Sciatic nerve (tissue), 2 donors: ENCODE data around the gene NFAT5. TPM values are rescaled to one million over a fixed set of nuclear protein-coding genes. Genes with fewer than 3 reads are reported as not detected.
"Not testable (repeated sequence)": the region's sequence is repeated elsewhere in the genome, so short reads cannot be mapped to it uniquely, and the experiment has no call there.

Experiments
- ATAC-seq: fragments of 200-7000 bp; cut with Tn5 transposase; one replicate; pipeline ENCODE4 v1.9.1; 2020; ENCODE audit warnings: mild to moderate bottlenecking, moderate library complexity
- DNase-seq: peaks from one replicate; pipeline ENCODE4 v3.0.0-alpha.2; 2020; ENCODE audit warnings: low spot score
- intact Hi-C: fragments of 100-400 bp; cut with DNase I; formaldehyde crosslinking; loops from one replicate; pipeline ENCODE4 v1.14.2; 2022
- total RNA-seq: library from RNA; stranded (reverse); fragmentation: NEBNext Ultra II Directional; extraction: Animal tissue kit (Norgen Biotek cat#: 25700); gene quantifications from one replicate; pipeline ENCODE4 v1.2.1, GENCODE V29; 2021
- donor health status: DM: no; HTN: no; CAD: no.
- donor health status: DM: no; HTN: no; CAD: no.

The NFAT5 gene
- total RNA-seq, 1 donor from 2014 or later = 87.0 TPM

- no peak for DNase-seq
- intact Hi-C loops = no loop called here
- ATAC-seq = no peak
These were observed 155.2 kb downstream of the NFAT5 start for GRCh38 chr16:69720822-69721430.

- DNase-seq (no peak), ATAC-seq (no peak)
- intact Hi-C loops = no loop called here
These were observed 155.7 kb downstream of the NFAT5 start for GRCh38 chr16:69721441-69721957.

GRCh38 chr16:69724414-69724873, 158.7 kb downstream of the NFAT5 start:
- no peak for ATAC-seq
- no peak for DNase-seq
- intact Hi-C loops = no loop called here

- intact Hi-C loops = no loop called here
- no peak for DNase-seq
These were observed 159.3 kb downstream of the NFAT5 start for GRCh38 chr16:69724981-69725479.

GRCh38 chr16:69725480-69726312, 159.9 kb downstream of the NFAT5 start:
- intact Hi-C loops = no loop called here
- no peak for DNase-seq
- no peak for ATAC-seq

More at GRCh38 chr16:69724981-69725479, 159.3 kb downstream of the NFAT5 start:
- ATAC-seq = peak; percentile 11

- peak; percentile 98 for ATAC-seq
- DNase-seq = peak; percentile 93
- intact Hi-C loops = no loop called here
These were observed 160.7 kb downstream of the NFAT5 start, which contains the start of gene NQO1 for GRCh38 chr16:69726313-69727060. Gene NQO1 (minus strand): TSS chr16:69726560. CDS start chr16:69726439, 121 bp downstream.

- DNase-seq = peak; percentile 66
- intact Hi-C loops = no loop called here
- no peak for ATAC-seq
These were observed 162.1 kb downstream of the NFAT5 start for GRCh38 chr16:69727916-69728270.

GRCh38 chr16:69729030-69729429, 163.3 kb downstream of the NFAT5 start:
- intact Hi-C loops, ATAC-seq, DNase-seq: not testable (repeated sequence)

- intact Hi-C loops, ATAC-seq, DNase-seq: not testable (repeated sequence)
These were observed 165.5 kb downstream of the NFAT5 start for GRCh38 chr16:69731280-69731679.

- no peak for ATAC-seq
- DNase-seq = no peak
- intact Hi-C loops = no loop called here
These were observed 166.3 kb downstream of the NFAT5 start for GRCh38 chr16:69732101-69732500.

GRCh38 chr16:69741519-69741918, 175.8 kb downstream of the NFAT5 start:
- intact Hi-C loops = no loop called here
- DNase-seq (no peak), ATAC-seq (peak; percentile 50)

GRCh38 chr16:69741951-69742904, 176.5 kb downstream of the NFAT5 start:
- peak; percentile 89 for DNase-seq
- ATAC-seq = peak; percentile 79
- intact Hi-C loops = no loop called here

GRCh38 chr16:69744363-69745231, 178.8 kb downstream of the NFAT5 start:
- intact Hi-C loops = loop anchor here (2.0 kb wide), 1 partner anchor 34 kb away; no protein-coding TSS in a partner anchor
- DNase-seq = no peak
- no peak for ATAC-seq

- intact Hi-C loops = loop anchor here (2.0 kb wide), 1 partner anchor 34 kb away; no protein-coding TSS in a partner anchor
- DNase-seq (no peak), ATAC-seq (no peak)
These were observed 179.5 kb downstream of the NFAT5 start for GRCh38 chr16:69745232-69745612.

- intact Hi-C loops = loop anchor here (2.0 kb wide), 1 partner anchor 33 kb away; no protein-coding TSS in a partner anchor
- ATAC-seq = no peak
- no peak for DNase-seq
These were observed 180.2 kb downstream of the NFAT5 start for GRCh38 chr16:69745959-69746358.

- no peak for ATAC-seq
- intact Hi-C loops = no loop called here
- DNase-seq = no peak
These were observed 181.3 kb downstream of the NFAT5 start for GRCh38 chr16:69747115-69747514.
